ENCODE results near the gene QRFPR. TPM values are rescaled to one million over a fixed set of nuclear protein-coding genes. Genes with fewer than 3 reads are reported as not detected.
A peak's percentile ranks its signal among the peaks of the same experiment; 100 is the strongest.
"Not testable (repeated sequence)": the region's sequence is repeated elsewhere in the genome, so short reads cannot be mapped to it uniquely, and the experiment has no call there.

QRFPR gene
- 1 to 10 TPM in 1 of 3 donors, under 1 TPM in 1, not detected in 1; 0.66 to 1.3 TPM for total RNA-seq

GRCh38 chr4:121380776-121381462 is at the start of gene QRFPR:
TSS of gene QRFPR (minus strand) at chr4:121381018. CDS start at chr4:121380647, 371 bp downstream.
- intact Hi-C loops (cut with DNase I; ENCODE audit: low total_unique reads), result no loop called here
- H3K4me1 ChIP-seq, result peaks cover 0 to 3% of the 10 kb centered on the region in 2 donors
- H3K27ac ChIP-seq, result no peak within 1 kb of the TSS
- no peak for TF ChIP-seq CTCF (IDR thresholded peaks at IDR 0.05)
- H3K9me3 ChIP-seq, result no peaks in the 10 kb centered on the region
- peaks cover 0 to 24% of the 10 kb centered on the region in 2 donors for H3K27me3 ChIP-seq
- H3K4me3 ChIP-seq, result peak within 1 kb of the TSS; percentile 1 to 61 (median 50)
- DNase-seq (ENCODE audit: low spot score in 2 of 2), result no peak
- no peaks in the 10 kb centered on the region for H3K36me3 ChIP-seq

DNA sequence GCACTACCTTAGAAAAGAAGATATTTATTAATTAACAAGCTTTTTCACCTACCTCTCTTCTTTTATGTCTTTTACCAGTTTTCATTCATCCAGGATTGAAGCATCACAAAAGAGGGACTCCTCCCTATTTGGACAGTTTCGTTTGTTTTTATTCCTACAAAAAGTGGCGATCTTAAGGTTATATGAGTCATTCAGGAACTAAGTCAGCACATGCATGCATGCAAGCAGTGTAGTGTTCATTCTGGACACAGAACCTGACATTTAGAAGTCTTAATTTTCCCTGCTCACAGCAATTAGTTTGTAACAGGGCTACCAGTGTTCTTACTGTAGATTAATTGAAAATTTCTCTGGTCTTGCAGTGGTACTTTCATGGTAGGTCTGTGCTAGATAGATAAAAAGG is 47.9 kb upstream of the QRFPR start:
- H3K27me3 ChIP-seq, result no peaks in the 10 kb centered on the region
- H3K36me3 ChIP-seq, result no peaks in the 10 kb centered on the region
- H3K4me1 ChIP-seq, result no peaks in the 10 kb centered on the region
- no peak overlapping the region for H3K27ac ChIP-seq
- TF ChIP-seq POLR2AphosphoS5 (IDR thresholded peaks at IDR 0.05) (no peak), POLR2A (IDR thresholded peaks at IDR 0.05) (no peak), CTCF (IDR thresholded peaks at IDR 0.05) (no peak)
- H3K9me3 ChIP-seq, result peaks cover 0 to 6% of the 10 kb centered on the region in 2 donors
- H3K4me3 ChIP-seq, result no peak overlapping the region
- intact Hi-C loops (cut with DNase I; ENCODE audit: low total_unique reads), result no loop called here
- no peak for DNase-seq (ENCODE audit: low spot score in 2 of 2)

DNA sequence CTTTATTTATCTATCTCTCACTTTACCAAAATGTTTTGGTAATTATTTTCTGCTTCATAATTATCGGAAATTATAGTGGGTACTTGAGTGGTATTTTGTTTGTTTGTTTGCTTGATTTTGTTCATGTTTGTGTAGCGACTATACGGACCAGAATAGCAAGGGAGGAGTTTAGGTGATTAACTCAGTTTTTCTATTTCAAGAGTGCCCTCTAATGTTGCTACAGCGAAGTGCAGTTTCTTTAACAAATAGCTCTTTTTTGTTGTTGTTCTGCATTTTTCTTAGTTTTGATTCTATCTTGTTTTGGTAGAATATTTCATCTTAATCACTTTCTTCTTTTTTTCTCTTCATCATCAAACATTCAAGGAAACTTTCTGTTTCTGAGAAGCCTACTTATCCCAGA is 40.8 kb upstream of the QRFPR start:
- Histone ChIP-seq H3K4me3 (no peak overlapping the region), H3K27me3 (no peaks in the 10 kb centered on the region), H3K9me3 (no peaks in the 10 kb centered on the region), H3K4me1 (no peaks in the 10 kb centered on the region), H3K36me3 (no peaks in the 10 kb centered on the region), H3K27ac (no peak overlapping the region)
- no peak for DNase-seq (ENCODE audit: low spot score in 2 of 2)
- TF ChIP-seq POLR2AphosphoS5 (IDR thresholded peaks at IDR 0.05) (no peak), CTCF (IDR thresholded peaks at IDR 0.05) (no peak), POLR2A (IDR thresholded peaks at IDR 0.05) (no peak)
- intact Hi-C loops (cut with DNase I; ENCODE audit: low total_unique reads), result no loop called here

- Histone ChIP-seq H3K4me3 (no peak overlapping the region), H3K27ac (no peak overlapping the region), H3K36me3 (no peaks in the 10 kb centered on the region), H3K4me1 (no peaks in the 10 kb centered on the region), H3K27me3 (no peaks in the 10 kb centered on the region), H3K9me3 (peaks cover 0 to 16% of the 10 kb centered on the region in 2 donors)
- no peak for DNase-seq (ENCODE audit: low spot score in 2 of 2)
- TF ChIP-seq CTCF (IDR thresholded peaks at IDR 0.05), result no peak
- no peak for TF ChIP-seq POLR2AphosphoS5 (IDR thresholded peaks at IDR 0.05)
- TF ChIP-seq POLR2A (IDR thresholded peaks at IDR 0.05), result no peak
- intact Hi-C loops (cut with DNase I; ENCODE audit: low total_unique reads), result no loop called here
Observed at GRCh38 chr4:121411151-121411744, 30.4 kb upstream of the QRFPR start.

- H3K9me3 ChIP-seq, result peaks cover 0 to 16% of the 10 kb centered on the region in 2 donors
- H3K4me3 ChIP-seq; intact Hi-C loops (cut with DNase I; ENCODE audit: low total_unique reads); H3K27ac ChIP-seq; H3K27me3 ChIP-seq; H3K36me3 ChIP-seq; H3K4me1 ChIP-seq; DNase-seq (ENCODE audit: low spot score in 2 of 2): not testable (repeated sequence)
Observed at GRCh38 chr4:121408567-121408966, 27.7 kb upstream of the QRFPR start.

Measured in breast epithelium (tissue), 4 donors.